PC-3 (cell line): ENCODE data around the gene PKD1L1.
"Not testable (repeated sequence)": the region's sequence is repeated elsewhere in the genome, so short reads cannot be mapped to it uniquely, and the experiment has no call there.

ENCODE experiments used
- EZH2 ChIP-seq: fragments of 300-600 bp; sonication (generic); IDR thresholded peaks from one replicate; pipeline ENCODE4 v1.6.1; 2017; ENCODE audit warnings: antibody characterized with exemption, mild to moderate bottlenecking, low read length; ENCODE audit not compliant: unreplicated experiment
- EZH2phosphoT487 ChIP-seq: fragments of 300-600 bp; sonication (generic); IDR thresholded peaks from 2 replicates; pipeline ENCODE4 v1.6.1; 2018; ENCODE audit warnings: mild to moderate bottlenecking, antibody characterized with exemption, low read length, borderline replicate concordance
- TF ChIP-seq, protein P1 (sequence below): fragments of 300-600 bp; sonication (generic); conservative IDR thresholded peaks from 2 replicates; pipeline ENCODE4 v1.5.1; 2017; ENCODE audit warnings: antibody characterized with exemption, low read depth, mild to moderate bottlenecking, low read length

- TF ChIP-seq, protein P1, sequence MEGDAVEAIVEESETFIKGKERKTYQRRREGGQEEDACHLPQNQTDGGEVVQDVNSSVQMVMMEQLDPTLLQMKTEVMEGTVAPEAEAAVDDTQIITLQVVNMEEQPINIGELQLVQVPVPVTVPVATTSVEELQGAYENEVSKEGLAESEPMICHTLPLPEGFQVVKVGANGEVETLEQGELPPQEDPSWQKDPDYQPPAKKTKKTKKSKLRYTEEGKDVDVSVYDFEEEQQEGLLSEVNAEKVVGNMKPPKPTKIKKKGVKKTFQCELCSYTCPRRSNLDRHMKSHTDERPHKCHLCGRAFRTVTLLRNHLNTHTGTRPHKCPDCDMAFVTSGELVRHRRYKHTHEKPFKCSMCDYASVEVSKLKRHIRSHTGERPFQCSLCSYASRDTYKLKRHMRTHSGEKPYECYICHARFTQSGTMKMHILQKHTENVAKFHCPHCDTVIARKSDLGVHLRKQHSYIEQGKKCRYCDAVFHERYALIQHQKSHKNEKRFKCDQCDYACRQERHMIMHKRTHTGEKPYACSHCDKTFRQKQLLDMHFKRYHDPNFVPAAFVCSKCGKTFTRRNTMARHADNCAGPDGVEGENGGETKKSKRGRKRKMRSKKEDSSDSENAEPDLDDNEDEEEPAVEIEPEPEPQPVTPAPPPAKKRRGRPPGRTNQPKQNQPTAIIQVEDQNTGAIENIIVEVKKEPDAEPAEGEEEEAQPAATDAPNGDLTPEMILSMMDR: not testable (repeated sequence)
- TF ChIP-seq EZH2, EZH2phosphoT487: not testable (repeated sequence)
These were observed 25.0 kb downstream of the PKD1L1 start for GRCh38 chr7:47923081-47923875.
